Esophagus squamous epithelium (tissue), 5 donors: ENCODE measurements around the gene CAMKMT. TPM values are rescaled to one million over a fixed set of nuclear protein-coding genes. Genes with fewer than 3 reads are reported as not detected.

Source experiments
- DNase-seq: peaks from one replicate; lab custom pipeline; 2025; lab: John Stamatoyannopoulos, UW
- H3K27ac ChIP-seq, 4 donors: fragments of 200-600 bp; sonication (generic); one replicate each; pipeline ENCODE4 v1.5.1; 2016 to 2019; ENCODE audit warnings: mild to moderate bottlenecking in 1 of 4
- H3K27me3 ChIP-seq, 4 donors: fragments of 200-600 bp; sonication (generic); 1 replicate in 3 of 4; 2 replicates in 1 of 4; pipeline versions ENCODE4 v1.5.1 to v1.6.0; 2017 to 2021; ENCODE audit warnings: antibody characterized with exemption in 1 of 4
- H3K36me3 ChIP-seq, 3 donors: fragments of 200-600 bp; sonication (generic); one replicate each; pipeline ENCODE4 v1.5.1; 2016 to 2019
- H3K4me1 ChIP-seq, 3 donors: fragments of 200-600 bp; sonication (generic); one replicate each; pipeline ENCODE4 v1.5.1; 2017 to 2019
- H3K4me3 ChIP-seq, 4 donors: fragments of 200-600 bp; sonication (generic); 1 replicate in 3 of 4; 2 replicates in 1 of 4; pipeline ENCODE4 v1.5.1; 2016 to 2019; ENCODE audit warnings: mild to moderate bottlenecking in 2 of 4, moderate library complexity in 1 of 4
- H3K9me3 ChIP-seq, 3 donors: fragments of 200-600 bp; sonication (generic); one replicate each; pipeline ENCODE4 v1.5.1; 2016 to 2019
- POLR2A ChIP-seq, 4 donors: fragments of 450-650 bp; IDR thresholded peaks; one replicate each; pipeline ENCODE4 v1.6.1; 2017; ENCODE audit warnings: antibody characterized with exemption in 4 of 4, mild to moderate bottlenecking in 4 of 4, moderate library complexity in 3 of 4
- WGBS, 2 donors: methylation state at CpG; one replicate each; pipeline ENCODE4 v1.1.5; 2018; 5-methylcytosine and 5-hydroxymethylcytosine counted together
- intact Hi-C: fragments of 100-400 bp; cut with DNase I; formaldehyde crosslinking; loops from one replicate; pipeline ENCODE4 v1.15.0; 2022
- total RNA-seq, 4 donors: library from RNA; depleted of rRNA; stranded (reverse); fragments of >200 nt; gene quantifications; one replicate each; pipeline ENCODE4 v1.1.0, GENCODE V29; 2016
- TF ChIP-seq, protein P1 (sequence below), 6 experiments: fragments of 450-650 bp in 4 of 6; fragments of 200-600 bp in 2 of 6; sonication (generic) in 2 of 6; IDR thresholded peaks; one replicate each; pipeline ENCODE4 v1.5.1; 2016 to 2019; ENCODE audit warnings: antibody characterized with exemption in 6 of 6, mild to moderate bottlenecking in 4 of 6, moderate library complexity in 4 of 6
- donor health status: DM: yes; HTN: yes; CAD: no.

Gene CAMKMT
- total RNA-seq, 4 donors from 2014 or later, result 5.7 to 14.4 (median 10.6) TPM

DNA sequence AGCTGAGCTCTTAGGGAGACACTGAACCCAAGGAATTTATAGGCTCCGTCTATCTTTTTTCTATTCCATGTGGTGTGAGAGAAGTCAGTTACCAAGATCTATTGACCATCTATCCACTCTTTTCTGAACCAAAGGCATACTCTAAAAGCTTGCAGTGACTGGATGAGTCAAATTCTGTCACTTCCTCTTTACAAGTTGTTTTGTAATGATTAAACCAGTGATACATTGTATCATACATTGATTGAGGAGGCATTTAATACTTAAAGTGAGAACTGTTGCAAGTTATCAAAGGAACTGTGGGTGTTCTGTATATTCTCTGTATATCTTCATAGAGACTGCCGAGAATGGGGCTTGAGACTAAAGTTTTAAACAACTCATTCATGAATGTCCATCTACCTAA, 188.8 kb downstream of the CAMKMT start:
- no peaks in the 10 kb centered on the region for H3K27me3 ChIP-seq
- intact Hi-C loops, result no loop called here
- H3K36me3 ChIP-seq, result no peaks in the 10 kb centered on the region
- no peak for DNase-seq
- no peaks in the 10 kb centered on the region for H3K9me3 ChIP-seq
- 88 to 90% methylated on average over 2 of the region's 2 CpGs for WGBS, 2 donors
- H3K4me1 ChIP-seq, result peaks cover 0 to 12% (median 0%) of the 10 kb centered on the region in 3 donors
- TF ChIP-seq, protein P1, sequence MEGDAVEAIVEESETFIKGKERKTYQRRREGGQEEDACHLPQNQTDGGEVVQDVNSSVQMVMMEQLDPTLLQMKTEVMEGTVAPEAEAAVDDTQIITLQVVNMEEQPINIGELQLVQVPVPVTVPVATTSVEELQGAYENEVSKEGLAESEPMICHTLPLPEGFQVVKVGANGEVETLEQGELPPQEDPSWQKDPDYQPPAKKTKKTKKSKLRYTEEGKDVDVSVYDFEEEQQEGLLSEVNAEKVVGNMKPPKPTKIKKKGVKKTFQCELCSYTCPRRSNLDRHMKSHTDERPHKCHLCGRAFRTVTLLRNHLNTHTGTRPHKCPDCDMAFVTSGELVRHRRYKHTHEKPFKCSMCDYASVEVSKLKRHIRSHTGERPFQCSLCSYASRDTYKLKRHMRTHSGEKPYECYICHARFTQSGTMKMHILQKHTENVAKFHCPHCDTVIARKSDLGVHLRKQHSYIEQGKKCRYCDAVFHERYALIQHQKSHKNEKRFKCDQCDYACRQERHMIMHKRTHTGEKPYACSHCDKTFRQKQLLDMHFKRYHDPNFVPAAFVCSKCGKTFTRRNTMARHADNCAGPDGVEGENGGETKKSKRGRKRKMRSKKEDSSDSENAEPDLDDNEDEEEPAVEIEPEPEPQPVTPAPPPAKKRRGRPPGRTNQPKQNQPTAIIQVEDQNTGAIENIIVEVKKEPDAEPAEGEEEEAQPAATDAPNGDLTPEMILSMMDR (IDR thresholded peaks at IDR 0.05), result no peak
- TF ChIP-seq POLR2A (IDR thresholded peaks at IDR 0.05), result no peak
- H3K27ac ChIP-seq, result no peak overlapping the region
- H3K4me3 ChIP-seq, result no peak overlapping the region

DNA sequence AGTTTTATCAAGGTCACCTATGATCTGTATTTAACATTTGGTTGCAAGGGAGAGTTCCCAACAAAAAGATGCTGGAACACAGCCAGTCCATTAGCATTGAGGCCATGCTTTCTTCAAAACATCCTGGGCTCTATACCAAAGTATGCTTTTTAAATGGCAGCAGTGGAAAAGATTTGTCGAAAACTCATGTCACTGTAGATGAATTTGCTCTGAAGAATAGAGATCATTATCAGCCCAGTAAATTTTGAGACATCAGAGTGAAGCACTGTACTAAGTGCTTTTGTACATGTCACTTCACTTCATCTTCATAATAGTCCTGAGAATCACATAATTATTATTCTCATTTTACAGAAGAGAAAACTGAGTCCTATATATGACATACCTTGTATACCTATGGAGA, 189.8 kb downstream of the CAMKMT start:
- intact Hi-C loops, result no loop called here
- H3K36me3 ChIP-seq, result no peaks in the 10 kb centered on the region
- TF ChIP-seq POLR2A (IDR thresholded peaks at IDR 0.05), result no peak
- TF ChIP-seq, protein P1 (IDR thresholded peaks at IDR 0.05), result no peak
- H3K9me3 ChIP-seq, result no peaks in the 10 kb centered on the region
- no peak for DNase-seq
- no peaks in the 10 kb centered on the region for H3K27me3 ChIP-seq
- H3K4me3 ChIP-seq, result no peak overlapping the region
- H3K27ac ChIP-seq, result no peak overlapping the region
- 84 to 100% methylated on average over 1 of the region's 1 CpG for WGBS, 2 donors
- peaks cover 0 to 12% (median 0%) of the 10 kb centered on the region in 3 donors for H3K4me1 ChIP-seq

DNA sequence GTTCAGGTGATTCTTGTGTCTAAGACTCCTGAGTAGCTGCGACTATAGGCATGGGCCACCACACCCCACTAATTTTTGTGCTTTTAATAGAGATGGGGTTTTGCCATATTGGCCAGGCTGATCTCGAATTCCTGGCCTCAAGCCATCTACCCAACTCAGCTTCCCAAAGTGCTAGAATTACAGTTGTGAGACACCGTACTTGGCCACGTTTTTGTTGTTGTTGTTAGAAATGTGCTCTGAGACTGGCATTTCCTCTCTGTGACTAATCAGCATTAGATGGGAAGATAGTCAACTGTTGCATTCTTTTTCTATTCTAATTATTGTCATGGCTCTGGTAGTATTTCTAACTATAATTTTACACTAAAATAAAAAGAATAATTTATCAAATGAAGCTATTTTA, 191.7 kb downstream of the CAMKMT start:
- 50 to 81% methylated on average over 3 to 4 of the region's 4 CpGs for whole genome bisulfite sequencing, 2 donors
- no peak overlapping the region for H3K4me3 ChIP-seq

DNA sequence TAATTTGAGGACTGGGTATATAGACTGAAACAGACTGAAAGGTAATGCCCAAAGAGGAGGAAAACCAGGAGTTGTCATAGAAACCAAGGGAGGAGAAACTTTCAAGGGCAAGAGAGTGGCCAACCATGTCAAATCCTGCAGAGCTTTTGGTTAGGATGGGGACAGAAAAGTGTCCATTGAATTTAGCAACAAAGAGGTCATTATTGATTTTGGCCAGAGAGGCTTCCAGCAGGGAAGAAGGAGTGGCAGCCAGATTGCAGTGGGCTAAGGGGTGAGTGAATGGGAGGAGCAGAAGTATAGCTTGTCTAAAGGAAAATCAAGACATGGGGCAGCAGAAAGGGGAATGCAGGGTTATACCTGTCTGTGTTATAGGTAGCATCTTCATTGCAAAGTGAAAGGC, 194.0 kb downstream of the CAMKMT start:
- intact Hi-C loops, result no loop called here
- Histone ChIP-seq H3K36me3 (peaks cover 0 to 3% (median 0%) of the 10 kb centered on the region in 3 donors), H3K27me3 (no peaks in the 10 kb centered on the region), H3K9me3 (no peaks in the 10 kb centered on the region), H3K4me3 (no peak overlapping the region), H3K27ac (no peak overlapping the region), H3K4me1 (no peaks in the 10 kb centered on the region)
- DNase-seq, result no peak
- no peak for TF ChIP-seq POLR2A (IDR thresholded peaks at IDR 0.05)
- TF ChIP-seq, protein P1 (IDR thresholded peaks at IDR 0.05), result no peak

More for the DNA sequence above, 191.7 kb downstream of the CAMKMT start:
- intact Hi-C loops, result no loop called here
- Histone ChIP-seq H3K4me1 (peaks cover 0 to 12% (median 0%) of the 10 kb centered on the region in 3 donors), H3K27ac (no peak overlapping the region), H3K27me3 (no peaks in the 10 kb centered on the region), H3K36me3 (peaks cover 0 to 3% (median 0%) of the 10 kb centered on the region in 3 donors), H3K9me3 (no peaks in the 10 kb centered on the region)
- no peak for DNase-seq
- TF ChIP-seq, protein P1 (IDR thresholded peaks at IDR 0.05), result no peak
- no peak for TF ChIP-seq POLR2A (IDR thresholded peaks at IDR 0.05)

DNA sequence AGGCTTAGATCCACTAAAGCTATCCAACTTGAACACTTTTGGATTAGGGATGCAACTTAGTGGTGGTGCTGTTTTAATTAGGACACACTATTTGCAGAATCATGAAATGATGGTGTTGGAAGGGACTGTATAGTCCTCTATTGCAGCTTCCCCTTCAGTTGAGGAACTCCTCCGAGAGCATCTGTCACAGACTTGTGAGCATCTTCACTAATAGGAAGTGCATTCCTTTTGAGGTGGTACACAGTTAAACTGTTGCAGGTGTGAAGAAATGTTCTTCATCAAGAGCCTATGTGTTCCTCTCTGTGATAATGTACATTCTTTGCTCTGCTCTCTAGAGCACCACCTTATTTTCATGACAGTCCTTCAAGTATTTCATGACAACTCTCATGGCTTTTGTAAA, 197.4 kb downstream of the CAMKMT start:
- Histone ChIP-seq H3K9me3 (no peaks in the 10 kb centered on the region), H3K36me3 (peaks cover 0 to 3% (median 0%) of the 10 kb centered on the region in 3 donors), H3K27ac (no peak overlapping the region), H3K27me3 (no peaks in the 10 kb centered on the region), H3K4me1 (no peaks in the 10 kb centered on the region), H3K4me3 (no peak overlapping the region)
- TF ChIP-seq, protein P1 (IDR thresholded peaks at IDR 0.05), result no peak
- TF ChIP-seq POLR2A (IDR thresholded peaks at IDR 0.05), result no peak
- intact Hi-C loops, result no loop called here
- DNase-seq, result no peak
- 80 to 93% methylated on average over 1 of the region's 1 CpG for WGBS, 2 donors
